DMS79 (cell line): ENCODE data around the gene CDHR4.
"Not testable (repeated sequence)": the region's sequence is repeated elsewhere in the genome, so short reads cannot be mapped to it uniquely, and the experiment has no call there.

Experiments used
- DNase-seq: peaks from one replicate; lab custom pipeline; 2025; lab: John Stamatoyannopoulos, UW

The CDHR4 gene

DNA sequence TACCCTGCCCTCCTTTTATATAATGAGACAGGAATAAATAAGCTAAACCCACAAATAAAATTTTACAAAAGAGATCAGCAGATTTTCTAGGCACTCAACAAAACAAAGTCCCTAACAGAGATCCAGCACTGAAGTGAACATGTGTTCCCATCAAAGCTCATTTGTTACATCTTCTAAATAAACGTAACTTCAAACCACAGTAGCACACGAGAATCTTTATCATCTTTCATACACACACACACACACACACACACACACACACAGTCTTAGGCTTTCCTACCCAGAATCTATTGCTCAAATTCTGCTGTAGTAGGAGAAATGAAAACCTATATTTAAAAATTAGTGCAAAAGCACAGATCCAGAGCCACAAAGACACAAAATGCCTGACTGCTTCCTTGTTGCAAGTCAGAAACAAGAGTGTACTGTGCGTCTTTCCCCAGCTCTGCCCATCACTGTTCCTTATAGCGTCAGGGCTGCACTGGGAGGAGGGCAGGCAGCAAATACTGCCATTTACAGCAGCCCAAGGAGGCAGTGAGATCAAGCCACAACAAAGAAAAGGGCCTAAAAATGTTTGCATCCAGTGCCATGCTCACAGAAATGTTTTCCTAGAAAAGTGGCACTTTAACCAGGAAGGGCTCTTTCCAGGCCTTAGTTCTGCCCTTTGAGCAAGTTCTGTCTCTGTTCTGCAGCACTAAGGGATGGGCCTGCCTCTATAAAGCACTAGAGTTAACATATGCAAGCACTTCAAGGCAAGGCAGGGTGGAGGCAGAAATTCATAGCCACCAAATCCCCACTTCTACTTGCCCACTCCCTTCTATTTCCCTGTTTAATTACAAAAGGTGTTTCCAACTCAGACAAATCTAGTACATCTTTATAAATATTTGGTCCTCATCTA is 19.3 kb downstream of the CDHR4 start:
- no peak for DNase-seq

DNA sequence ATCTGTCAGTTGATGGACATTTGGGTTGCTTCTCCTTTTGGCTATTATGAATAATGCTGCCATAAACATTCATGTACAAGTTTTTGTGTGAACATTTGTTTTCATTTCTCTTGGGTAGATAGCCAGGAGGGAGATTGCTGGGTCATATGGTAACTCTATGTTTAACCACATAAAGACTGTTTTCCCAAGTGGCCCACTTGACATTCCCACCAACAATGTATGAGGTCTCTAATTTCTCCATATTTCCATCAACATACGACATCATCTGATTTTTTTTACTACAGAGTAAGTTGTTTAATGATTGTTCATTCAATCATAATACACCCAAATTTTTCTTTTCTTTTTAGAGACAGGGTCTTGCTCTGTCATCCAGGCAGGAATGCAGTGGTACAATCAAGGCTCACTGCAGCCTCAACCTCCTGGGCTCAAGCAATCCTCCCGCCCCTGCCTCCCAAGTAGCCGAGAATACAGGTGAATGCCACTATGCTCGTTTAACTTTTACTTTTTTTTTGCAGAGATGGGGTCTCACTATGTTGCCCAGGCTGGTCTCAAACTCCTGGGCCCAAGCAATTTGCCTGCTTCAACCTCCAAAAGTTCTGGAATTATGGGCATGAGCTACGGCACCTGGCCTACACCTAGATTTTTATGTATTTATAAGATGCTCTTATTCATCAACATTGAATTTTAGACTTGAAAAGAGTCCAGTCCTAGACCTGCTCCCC is 20.2 kb downstream of the CDHR4 start:
- DNase-seq = no peak

DNA sequence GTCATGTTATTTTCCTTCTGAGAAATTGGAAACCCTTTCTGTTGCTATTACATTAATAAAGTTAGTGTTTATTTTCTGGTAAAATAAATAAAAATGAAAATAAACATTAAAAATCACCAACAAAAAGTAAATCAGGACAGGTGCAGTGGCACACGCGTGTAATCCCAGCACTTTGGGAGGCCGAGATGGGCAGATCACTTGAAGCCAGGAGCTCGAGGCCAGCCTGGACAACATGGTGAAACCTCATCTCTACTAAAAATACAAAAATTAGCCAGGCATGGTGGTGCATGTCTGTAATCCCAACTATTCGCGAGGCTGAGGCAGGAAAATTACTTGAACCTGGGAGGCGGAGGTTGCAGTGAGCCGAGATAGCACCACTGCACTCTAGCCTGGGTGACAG is 23.6 kb downstream of the CDHR4 start:
- DNase-seq = not testable (repeated sequence)

DNA sequence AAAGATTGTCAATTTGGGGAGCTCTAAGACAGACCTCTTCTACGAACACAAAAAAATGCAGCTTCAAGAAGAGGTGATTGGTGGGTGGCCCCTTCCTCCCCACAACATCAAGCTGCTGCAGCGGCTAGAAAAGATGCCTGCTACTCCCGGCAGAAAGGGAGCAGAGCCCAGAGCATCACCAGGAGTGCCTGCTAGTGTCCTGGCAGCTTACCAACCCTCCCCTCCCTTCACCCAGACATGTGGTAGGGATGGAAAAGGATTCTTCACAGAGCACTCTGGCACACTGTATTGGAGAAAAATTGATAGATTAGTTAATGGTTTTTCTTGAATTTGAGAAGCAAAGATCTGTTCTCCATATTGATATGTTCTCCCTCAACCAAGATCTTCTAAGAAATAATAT is 24.1 kb downstream of the CDHR4 start:
- no peak for DNase-seq

DNA sequence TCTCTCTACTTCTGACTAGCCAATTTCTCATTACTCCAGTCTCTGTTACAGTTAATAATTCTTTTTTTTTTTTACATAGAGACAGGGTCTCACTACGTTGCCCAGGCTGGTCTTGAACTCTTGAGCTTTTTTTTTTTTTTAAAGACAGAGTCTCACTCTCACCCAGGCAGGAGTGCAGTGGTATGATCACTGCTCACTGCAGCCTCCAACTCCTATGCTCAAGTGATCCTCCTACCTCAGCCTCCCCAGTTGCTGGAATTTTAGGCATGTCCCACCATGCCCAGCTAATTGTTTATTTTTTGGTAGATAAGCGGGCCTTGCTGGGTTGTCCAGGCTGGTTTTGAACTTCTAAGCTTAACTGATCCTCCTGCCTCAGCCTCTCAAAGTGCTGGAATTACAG is 27.0 kb downstream of the CDHR4 start:
- no peak for DNase-seq

DNA sequence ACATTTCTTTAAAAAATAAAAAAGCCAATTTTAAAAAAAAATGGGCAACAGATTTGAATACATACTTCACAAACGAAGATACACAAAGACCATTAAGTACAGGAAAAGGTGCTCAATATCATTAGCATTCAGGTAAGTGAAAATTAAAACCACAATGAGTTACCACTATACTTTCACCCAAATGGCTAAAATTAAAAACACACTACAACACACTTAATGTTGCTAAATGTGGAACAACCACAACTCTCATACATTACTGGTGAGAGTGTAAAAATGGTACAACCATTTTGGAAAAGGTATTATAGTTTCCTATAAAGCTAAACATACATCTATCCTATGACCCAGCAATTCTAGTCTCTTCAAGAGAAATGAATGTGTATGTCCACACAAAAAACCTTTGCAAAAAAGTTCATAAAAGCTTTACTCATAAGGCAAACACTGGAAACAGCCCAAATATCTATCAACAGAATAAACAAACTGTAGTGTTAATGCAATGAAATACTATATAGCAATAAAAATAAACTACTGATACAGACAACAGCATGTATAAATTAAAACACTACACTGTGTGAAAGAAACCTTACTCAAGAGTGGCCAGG is 28.2 kb downstream of the CDHR4 start:
- no peak for DNase-seq

DNA sequence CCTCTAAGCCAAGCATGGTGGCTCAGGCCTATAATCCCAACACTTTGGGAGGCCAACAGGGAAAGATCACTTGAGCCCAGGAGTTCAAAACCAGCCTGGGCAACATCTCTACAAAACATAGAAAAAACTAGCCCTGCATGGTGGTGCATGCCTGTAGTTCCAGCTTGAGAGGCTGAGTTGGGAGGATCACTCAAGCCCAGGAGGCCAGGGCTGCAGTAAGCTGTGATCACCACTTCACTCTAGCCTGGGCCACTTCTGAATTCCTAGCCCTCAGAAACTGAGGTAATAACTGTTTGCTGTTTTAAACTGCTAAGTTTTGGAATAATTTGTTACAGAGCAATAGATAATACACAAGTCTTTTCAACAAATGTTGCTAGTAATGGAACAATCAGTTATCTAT is 29.7 kb downstream of the CDHR4 start:
- no peak for DNase-seq

DNA sequence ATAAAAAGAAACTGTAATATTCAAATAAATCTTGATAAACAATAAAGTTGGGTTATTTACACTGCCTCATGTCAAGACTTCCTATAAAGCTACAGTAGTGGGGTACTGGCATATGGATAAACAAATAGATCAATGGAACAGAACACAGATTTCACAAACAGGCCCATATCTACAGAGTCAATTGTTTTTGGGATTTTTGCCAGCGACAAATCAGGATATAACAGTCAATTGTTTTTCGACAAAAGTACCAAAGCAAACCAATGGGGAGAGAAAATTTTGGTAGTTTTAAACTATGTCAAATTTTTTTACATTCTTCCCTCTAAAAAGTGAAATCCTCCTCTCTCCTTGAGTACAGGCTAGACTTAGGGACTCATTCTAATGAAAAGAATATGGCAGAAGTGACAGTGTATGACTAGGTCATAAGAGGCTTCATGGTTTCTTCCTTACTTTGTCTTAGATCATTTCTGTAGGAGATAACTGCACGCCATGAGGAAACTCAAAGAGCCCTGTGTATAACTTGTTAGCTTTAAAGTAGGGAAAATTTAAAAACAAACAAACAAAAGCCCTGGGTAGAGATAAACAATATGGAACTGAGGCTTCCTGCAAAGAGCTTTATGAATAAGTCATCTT is 30.3 kb downstream of the CDHR4 start:
- DNase-seq = no peak

DNA sequence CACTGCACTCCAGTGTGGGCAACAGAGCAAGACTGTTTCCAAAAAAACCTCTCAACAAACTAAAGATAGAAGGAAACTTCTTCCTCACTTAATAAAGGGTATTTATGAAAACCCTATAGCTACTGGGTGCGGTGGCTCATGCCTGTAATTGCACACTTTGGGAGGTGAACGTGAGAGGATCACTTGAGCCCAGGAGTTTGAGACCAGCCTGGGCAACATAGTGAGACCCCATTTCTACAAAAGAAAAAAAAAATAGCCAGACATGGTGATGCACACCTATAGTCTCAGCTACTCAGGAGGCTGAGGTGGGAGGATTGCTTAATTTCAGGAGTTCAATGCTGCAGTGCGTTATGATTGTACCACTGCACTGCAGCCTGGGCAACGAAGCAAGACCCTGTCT is 35.7 kb downstream of the CDHR4 start:
- no peak for DNase-seq

DNA sequence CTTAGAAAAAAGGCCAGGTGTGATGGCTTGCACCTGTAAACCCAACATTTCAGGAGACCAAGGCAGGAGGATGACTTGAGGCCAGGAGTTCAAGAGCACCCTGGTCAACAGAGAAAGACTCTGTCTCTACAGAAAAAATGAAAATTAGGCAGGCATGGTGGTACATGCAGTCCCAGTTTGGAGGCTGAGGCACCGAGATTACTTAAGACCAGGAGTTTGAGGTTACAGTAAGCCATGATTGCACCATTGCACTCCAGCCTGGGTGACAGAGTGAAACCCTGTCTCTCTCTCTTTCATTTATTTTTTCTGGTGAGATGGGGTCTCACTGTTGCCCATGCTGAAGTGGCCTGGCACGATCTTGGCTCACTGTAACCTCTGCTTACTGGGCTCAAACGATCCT is 38.0 kb downstream of the CDHR4 start:
- no peak for DNase-seq

DNA sequence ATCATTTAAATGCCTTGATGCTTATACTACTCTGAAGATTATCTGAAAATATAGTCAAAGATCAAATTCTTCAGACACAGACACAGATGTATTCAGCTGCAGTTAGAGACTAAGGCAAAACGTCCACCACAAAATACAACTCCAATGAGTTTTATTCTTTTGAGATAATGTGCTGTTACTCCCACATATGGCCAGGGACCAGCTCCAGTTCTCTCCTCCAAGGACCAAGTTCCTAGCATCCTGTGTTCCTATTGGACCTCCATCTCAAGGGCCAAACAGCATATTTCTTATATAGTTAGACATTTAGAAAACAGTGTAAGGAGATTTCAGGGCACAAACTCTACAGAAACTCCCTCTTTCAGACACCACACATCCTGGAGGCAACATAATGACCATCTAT is 40.4 kb downstream of the CDHR4 start:
- DNase-seq = no peak

DNA sequence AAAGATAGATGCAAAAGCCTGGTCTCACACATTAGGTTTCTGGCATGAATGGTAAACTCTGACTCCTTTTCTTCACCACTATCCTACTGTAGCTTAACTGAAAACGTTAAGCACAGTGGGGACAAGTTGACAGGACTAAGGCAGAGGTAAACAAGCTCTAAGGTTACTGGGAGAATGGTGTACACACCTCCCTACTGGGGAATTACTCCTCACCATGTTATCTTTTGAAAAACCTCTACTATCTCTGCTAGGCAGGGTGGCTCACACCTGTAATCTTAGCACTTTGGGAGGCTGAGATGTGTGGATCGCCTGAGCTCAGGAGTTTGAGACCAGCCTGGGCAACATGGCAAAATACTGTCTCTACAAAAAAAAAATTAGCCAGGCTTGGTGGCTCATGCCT is 42.5 kb downstream of the CDHR4 start:
- DNase-seq = no peak

DNA sequence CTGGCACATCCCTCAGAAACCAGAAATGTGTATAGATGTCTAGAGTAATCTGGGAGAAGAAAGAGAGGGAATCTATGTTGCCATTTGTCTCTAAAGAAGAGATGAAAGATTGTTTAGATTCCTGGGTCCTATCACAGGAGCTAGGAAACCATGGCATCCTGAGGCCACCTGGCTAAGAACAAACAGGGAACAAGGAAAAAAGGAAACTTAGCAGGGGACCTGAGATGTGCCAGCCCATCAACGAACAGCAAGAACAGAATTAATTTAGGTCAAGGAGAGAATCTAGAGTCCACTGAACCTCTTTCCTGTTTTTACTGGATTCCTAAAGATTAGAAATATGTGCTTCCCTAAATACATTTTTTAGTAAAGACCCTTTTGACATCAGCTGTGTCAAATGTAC is 43.6 kb downstream of the CDHR4 start:
- no peak for DNase-seq

DNA sequence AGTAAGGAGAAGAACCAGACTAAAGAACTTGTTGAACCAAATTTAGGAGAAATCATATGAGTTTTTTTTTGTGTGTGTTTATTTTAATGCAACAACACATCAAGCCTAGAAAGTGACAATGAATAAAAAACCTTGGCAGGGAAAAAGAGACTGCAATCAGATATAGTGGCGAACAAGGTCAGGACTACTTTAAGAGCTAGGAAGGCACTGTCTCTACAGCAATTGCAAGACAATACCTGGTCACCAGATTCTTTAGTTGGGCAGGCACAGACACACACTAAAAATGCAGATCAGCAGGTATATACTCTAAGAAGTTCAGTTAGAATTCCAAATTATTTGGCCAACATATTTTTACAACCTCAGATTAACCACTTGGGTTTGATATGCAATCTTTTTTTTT is 45.1 kb downstream of the CDHR4 start:
- no peak for DNase-seq

DNA sequence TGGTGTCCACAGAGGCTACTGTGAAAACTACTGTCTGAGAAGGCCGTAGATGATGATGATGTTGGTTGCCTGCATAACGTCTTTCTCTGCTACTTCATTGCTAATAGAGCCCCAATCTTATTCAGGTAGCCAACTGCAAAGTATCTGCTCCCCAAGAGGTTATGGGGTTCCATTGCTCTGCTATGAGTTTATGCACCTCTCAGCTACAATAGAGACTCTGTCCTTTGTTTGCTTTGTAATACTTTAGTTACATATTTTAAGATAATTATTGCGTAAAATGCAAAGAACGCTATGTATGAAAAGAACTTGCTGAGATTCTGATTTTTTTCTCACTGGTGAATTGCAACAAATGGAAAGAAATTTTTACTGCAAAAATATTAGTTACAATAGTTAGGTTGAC is 48.2 kb downstream of the CDHR4 start:
- no peak for DNase-seq

DNA sequence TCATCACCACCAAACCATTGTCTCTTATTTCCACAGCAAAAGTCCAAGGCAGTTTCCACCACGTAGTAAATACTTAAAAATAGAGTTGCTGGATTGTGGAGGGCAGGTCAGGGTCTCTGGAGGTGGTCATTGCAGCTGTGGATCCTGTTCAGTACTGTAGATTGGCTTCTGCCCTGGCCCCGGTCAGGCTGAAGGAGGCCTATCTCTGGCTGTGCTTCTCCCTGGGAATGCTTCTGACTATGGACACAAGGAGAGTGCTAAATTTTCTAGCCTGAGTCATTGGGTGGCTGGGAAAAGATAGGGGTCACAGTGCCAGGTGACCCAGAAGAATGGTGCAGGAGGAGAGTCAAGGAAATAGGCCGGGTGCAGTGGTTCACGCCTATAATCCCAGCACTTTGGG is 49.6 kb downstream of the CDHR4 start:
- DNase-seq = no peak

DNA sequence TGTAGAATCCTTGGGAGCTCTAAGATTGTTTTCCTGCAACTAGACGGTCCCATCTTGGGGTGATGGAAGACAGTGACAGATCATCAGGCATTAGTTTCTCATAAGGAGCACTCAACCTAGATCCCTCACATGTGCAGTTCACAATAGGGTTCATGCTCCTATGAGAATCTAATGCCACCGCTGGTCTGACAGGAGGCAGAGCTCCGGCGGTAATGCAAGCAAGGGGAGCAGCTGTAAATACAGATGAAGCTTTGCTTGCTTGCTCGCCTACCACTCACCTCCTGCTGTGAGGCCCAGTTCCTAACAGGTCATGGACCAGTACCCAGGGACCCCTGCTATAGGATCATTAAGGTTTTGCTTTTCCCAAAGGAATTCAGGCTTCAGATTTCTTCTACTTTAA is 50.8 kb downstream of the CDHR4 start:
- not testable (repeated sequence) for DNase-seq

DNA sequence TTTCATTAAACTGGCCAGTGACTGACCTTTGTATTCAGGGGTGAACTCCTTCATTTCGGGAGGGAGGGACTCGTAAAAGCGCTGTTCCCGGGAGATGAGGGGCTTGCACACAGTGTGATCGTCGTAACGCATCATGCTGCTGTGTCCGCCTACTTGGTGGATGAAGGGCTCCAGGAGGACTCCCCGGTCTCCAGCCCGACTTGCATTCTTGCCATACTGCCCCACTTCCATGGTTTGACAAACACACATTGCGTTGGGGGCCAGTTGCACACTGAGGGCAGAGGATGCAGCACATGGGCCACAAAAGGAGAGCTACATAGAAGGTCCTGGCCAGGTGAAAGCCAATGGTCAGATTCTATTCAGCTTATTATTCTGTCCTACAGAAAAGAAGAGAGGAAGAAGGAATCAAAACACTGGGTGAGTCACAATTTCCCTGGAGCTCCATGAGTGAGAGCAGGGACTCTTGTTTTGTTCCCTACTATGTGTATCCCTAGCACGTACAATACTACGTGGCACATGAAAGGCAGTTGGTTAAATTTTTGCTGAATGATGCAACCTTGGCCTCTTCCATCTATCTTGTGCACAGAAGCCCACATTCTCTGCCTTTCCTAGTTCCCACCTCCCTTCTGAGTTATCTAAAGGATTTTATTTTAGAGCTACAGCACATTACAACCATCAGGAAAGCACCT is 51.7 kb downstream of the CDHR4 start:
- no peak for DNase-seq

DNA sequence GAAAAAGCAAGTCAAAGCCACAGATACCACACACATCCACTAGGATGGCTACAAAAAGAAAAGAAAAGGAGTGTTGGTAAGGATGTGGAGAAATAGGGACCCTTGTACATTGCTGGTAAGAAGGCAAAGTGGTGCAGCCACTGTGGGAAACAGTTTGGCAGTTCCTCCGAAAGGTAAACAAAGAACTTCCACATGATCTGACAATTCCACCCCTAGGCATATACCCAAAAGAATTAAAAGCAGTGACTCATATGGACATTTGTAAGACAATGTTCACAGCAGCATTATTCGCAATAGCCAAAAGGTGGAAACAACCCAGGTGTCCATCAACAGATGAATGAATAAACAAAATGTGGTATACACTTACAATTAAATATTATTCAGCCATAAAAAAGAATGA is 53.7 kb downstream of the CDHR4 start:
- DNase-seq = no peak
